ENCODE data around the gene EBF4.
"Not testable (repeated sequence)": the region's sequence is repeated elsewhere in the genome, so short reads cannot be mapped to it uniquely, and the experiment has no call there.

EBF4 gene

DNA sequence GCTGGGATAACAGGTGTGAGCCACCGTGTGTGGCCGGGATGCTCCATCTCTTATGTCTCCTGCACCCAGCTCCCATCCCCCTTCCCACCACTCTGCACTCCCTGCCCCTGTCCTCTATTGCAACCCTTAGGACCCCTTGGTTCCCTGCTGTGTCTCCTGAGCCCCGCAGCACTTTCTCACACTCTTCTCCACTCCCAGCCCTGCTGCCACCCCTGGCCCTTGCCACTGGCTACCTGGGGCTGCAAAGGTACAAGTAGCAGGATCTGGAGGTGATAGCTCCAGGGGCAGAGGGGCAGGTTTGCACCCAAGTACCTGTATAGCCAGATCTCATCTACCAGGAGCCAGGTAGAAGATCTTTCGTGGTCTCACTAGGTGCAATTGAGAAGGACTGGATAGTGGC lies 114.4 kb downstream of the EBF4 start:
- no peak overlapping the region for H3K9ac ChIP-seq (ENCODE audit: low read depth, low read length, poor library complexity, severe bottlenecking)
- H3K27me3 ChIP-seq (ENCODE audit: insufficient read depth, low read length, poor library complexity, severe bottlenecking): no peaks in the 10 kb centered on the region
- H3K9me3 ChIP-seq (ENCODE audit: insufficient read depth, low read depth, low read length): no peaks in the 10 kb centered on the region
- no peaks in the 10 kb centered on the region for H3K9me2 ChIP-seq (replicated peaks; ENCODE audit: low read depth, low read length)
- H3K4me2 ChIP-seq (ENCODE audit: low read depth, low read length, poor library complexity, severe bottlenecking): no peak overlapping the region
- TF ChIP-seq, protein P1, sequence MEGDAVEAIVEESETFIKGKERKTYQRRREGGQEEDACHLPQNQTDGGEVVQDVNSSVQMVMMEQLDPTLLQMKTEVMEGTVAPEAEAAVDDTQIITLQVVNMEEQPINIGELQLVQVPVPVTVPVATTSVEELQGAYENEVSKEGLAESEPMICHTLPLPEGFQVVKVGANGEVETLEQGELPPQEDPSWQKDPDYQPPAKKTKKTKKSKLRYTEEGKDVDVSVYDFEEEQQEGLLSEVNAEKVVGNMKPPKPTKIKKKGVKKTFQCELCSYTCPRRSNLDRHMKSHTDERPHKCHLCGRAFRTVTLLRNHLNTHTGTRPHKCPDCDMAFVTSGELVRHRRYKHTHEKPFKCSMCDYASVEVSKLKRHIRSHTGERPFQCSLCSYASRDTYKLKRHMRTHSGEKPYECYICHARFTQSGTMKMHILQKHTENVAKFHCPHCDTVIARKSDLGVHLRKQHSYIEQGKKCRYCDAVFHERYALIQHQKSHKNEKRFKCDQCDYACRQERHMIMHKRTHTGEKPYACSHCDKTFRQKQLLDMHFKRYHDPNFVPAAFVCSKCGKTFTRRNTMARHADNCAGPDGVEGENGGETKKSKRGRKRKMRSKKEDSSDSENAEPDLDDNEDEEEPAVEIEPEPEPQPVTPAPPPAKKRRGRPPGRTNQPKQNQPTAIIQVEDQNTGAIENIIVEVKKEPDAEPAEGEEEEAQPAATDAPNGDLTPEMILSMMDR (conservative IDR thresholded peaks at IDR 0.05; ENCODE audit: low read length): no peak
- TF ChIP-seq EZH2phosphoT487 (IDR thresholded peaks at IDR 0.05; ENCODE audit: borderline replicate concordance): no peak
- H3K4me1 ChIP-seq (ENCODE audit: insufficient read depth, low read length, poor library complexity, severe bottlenecking): peaks cover 8% of the 10 kb centered on the region
- no peaks in the 10 kb centered on the region for H3K79me2 ChIP-seq (ENCODE audit: insufficient read depth, low read length)
- no peaks in the 10 kb centered on the region for H3F3A ChIP-seq (ENCODE audit: low read depth)
- no peaks in the 10 kb centered on the region for H3K36me3 ChIP-seq (ENCODE audit: insufficient read depth, low read length)
- H4K20me1 ChIP-seq (ENCODE audit: insufficient read depth, low read length, poor library complexity, severe bottlenecking): no peaks in the 10 kb centered on the region
- H3K4me3 ChIP-seq (ENCODE audit: low read length, poor library complexity, severe bottlenecking): no peak overlapping the region
- H2AFZ ChIP-seq (ENCODE audit: low read length): no peak overlapping the region

DNA sequence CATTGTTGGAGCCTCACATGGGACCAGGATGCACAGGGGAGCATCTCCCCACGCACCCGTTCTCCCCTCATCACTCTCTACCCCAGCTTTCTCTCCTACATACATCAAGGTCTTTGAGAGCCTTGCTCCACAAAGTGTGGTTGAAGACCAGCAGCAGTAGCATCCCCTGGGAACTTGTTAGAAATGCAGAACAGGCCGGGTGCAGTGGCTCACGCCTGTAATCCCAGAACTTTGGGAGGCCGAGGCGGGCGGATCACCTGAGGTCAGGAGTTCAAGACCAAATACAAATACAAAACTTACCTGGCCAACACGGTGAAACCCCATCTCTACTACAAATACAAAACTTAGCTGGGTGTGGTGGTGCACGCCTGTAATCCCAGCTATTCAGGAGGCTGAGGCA lies 115.3 kb downstream of the EBF4 start:
- H3K4me2 ChIP-seq (ENCODE audit: low read depth, low read length, poor library complexity, severe bottlenecking); H3F3A ChIP-seq (ENCODE audit: low read depth); H4K20me1 ChIP-seq (ENCODE audit: insufficient read depth, low read length, poor library complexity, severe bottlenecking); H3K9ac ChIP-seq (ENCODE audit: low read depth, low read length, poor library complexity, severe bottlenecking); H3K4me3 ChIP-seq (ENCODE audit: low read length, poor library complexity, severe bottlenecking); H3K36me3 ChIP-seq (ENCODE audit: insufficient read depth, low read length); H3K79me2 ChIP-seq (ENCODE audit: insufficient read depth, low read length); H3K9me3 ChIP-seq (ENCODE audit: insufficient read depth, low read depth, low read length); H3K9me2 ChIP-seq (replicated peaks; ENCODE audit: low read depth, low read length); H3K27me3 ChIP-seq (ENCODE audit: insufficient read depth, low read length, poor library complexity, severe bottlenecking); H3K4me1 ChIP-seq (ENCODE audit: insufficient read depth, low read length, poor library complexity, severe bottlenecking); H2AFZ ChIP-seq (ENCODE audit: low read length): not testable (repeated sequence)

DNA sequence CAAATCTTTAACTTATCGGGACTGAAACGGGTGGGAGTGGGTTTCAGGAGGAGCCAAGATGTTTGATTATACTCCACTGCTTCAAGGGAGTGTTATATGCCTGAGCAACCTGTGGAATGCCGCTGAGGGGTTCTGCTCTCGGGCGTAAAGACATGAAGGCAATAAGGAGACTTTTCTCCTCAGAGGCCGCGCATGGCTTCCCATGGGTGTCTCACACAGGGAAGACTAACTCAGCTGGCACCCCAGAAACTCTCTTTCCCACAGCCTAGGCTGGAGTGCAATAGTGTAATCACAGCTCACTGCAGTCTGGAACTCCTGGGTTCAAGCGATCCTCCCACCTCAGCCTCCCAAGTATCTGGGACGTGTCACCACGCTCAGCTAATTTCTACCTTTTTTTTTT lies 117.1 kb downstream of the EBF4 start:
- no peaks in the 10 kb centered on the region for H3K36me3 ChIP-seq (ENCODE audit: insufficient read depth, low read length)
- H3K27me3 ChIP-seq (ENCODE audit: insufficient read depth, low read length, poor library complexity, severe bottlenecking): no peaks in the 10 kb centered on the region
- H2AFZ ChIP-seq (ENCODE audit: low read length): no peak overlapping the region
- no peak overlapping the region for H3K9ac ChIP-seq (ENCODE audit: low read depth, low read length, poor library complexity, severe bottlenecking)
- TF ChIP-seq EZH2phosphoT487 (IDR thresholded peaks at IDR 0.05; ENCODE audit: borderline replicate concordance): no peak
- TF ChIP-seq, protein P1 (conservative IDR thresholded peaks at IDR 0.05; ENCODE audit: low read length): no peak
- H3K9me3 ChIP-seq (ENCODE audit: insufficient read depth, low read depth, low read length): no peaks in the 10 kb centered on the region
- H3K9me2 ChIP-seq (replicated peaks; ENCODE audit: low read depth, low read length): no peaks in the 10 kb centered on the region
- H3F3A ChIP-seq (ENCODE audit: low read depth): no peaks in the 10 kb centered on the region
- H4K20me1 ChIP-seq (ENCODE audit: insufficient read depth, low read length, poor library complexity, severe bottlenecking): no peaks in the 10 kb centered on the region
- no peak overlapping the region for H3K4me2 ChIP-seq (ENCODE audit: low read depth, low read length, poor library complexity, severe bottlenecking)
- H3K79me2 ChIP-seq (ENCODE audit: insufficient read depth, low read length): no peaks in the 10 kb centered on the region
- no peak overlapping the region for H3K4me3 ChIP-seq (ENCODE audit: low read length, poor library complexity, severe bottlenecking)
- H3K4me1 ChIP-seq (ENCODE audit: insufficient read depth, low read length, poor library complexity, severe bottlenecking): peaks cover 9% of the 10 kb centered on the region

All from Loucy (cell line).